Ascending aorta (tissue), 2 donors: ENCODE measurements around the gene HSFX3. TPM values are rescaled to one million over a fixed set of nuclear protein-coding genes. Genes with fewer than 3 reads are reported as not detected.

Experiments
- DNase-seq, 2 donors: peaks; one replicate each; pipeline ENCODE4 v3.0.0-alpha.2; 2019; ENCODE audit warnings: low spot score in 2 of 2
- H3K27ac ChIP-seq, 2 donors: fragments of 200-600 bp; sonication (generic); one replicate each; pipeline ENCODE4 v1.5.1; 2016 to 2017; ENCODE audit warnings: mild to moderate bottlenecking in 1 of 2
- H3K27me3 ChIP-seq: fragments of 200-600 bp; sonication (generic); one replicate; pipeline ENCODE4 v1.5.1; 2017
- H3K36me3 ChIP-seq, 2 donors: fragments of 200-600 bp; sonication (generic); one replicate each; pipeline ENCODE4 v1.5.1; 2016
- H3K4me1 ChIP-seq, 2 donors: fragments of 200-600 bp; sonication (generic); one replicate each; pipeline ENCODE4 v1.5.1; 2016 to 2017; ENCODE audit warnings: mild to moderate bottlenecking in 1 of 2
- H3K4me3 ChIP-seq, 2 donors: fragments of 200-600 bp; sonication (generic); one replicate each; pipeline ENCODE4 v1.5.1; 2016 to 2017; ENCODE audit warnings: mild to moderate bottlenecking in 1 of 2
- H3K9me3 ChIP-seq, 2 donors: fragments of 200-600 bp; sonication (generic); one replicate each; pipeline ENCODE4 v1.5.1; 2016
- intact Hi-C: fragments of 100-400 bp; cut with DNase I; formaldehyde crosslinking; loops from one replicate; pipeline ENCODE4 v1.15.1; 2023
- total RNA-seq: library from RNA; depleted of rRNA; stranded (reverse); fragments of >200 nt; gene quantifications from one replicate; pipeline ENCODE4 v1.1.0, GENCODE V29; 2016
- TF ChIP-seq, protein P1 (sequence below), 3 experiments: fragments of 200-600 bp in 2 of 3; fragments of 450-650 bp in 1 of 3; sonication (generic) in 2 of 3; IDR thresholded peaks; one replicate each; pipeline ENCODE4 v1.5.1; 2016 to 2019; ENCODE audit warnings: antibody characterized with exemption in 3 of 3, mild to moderate bottlenecking in 1 of 3, moderate library complexity in 1 of 3

Gene HSFX3
- total RNA-seq, 1 donor from 2014 or later: not detected

DNA sequence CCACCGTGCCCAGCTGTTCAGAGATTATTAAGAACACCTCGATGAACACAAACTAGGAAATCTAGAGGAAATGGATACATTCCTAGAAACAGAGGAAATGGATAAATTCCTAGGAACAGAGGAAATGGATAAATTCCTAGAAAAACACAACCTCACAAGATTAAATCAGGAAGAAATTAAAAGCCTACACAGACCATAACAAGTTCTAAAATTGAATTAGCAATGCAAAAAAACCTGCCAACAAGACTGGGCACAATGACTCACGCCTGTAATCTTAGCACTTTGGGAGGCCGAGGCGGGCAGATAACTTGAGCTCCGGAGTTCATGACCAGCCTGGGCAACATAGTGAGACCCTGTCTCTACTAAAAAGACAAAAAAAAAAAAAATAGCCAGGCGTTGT lies 31.5 kb downstream of the HSFX3 start:
- TF ChIP-seq, protein P1, sequence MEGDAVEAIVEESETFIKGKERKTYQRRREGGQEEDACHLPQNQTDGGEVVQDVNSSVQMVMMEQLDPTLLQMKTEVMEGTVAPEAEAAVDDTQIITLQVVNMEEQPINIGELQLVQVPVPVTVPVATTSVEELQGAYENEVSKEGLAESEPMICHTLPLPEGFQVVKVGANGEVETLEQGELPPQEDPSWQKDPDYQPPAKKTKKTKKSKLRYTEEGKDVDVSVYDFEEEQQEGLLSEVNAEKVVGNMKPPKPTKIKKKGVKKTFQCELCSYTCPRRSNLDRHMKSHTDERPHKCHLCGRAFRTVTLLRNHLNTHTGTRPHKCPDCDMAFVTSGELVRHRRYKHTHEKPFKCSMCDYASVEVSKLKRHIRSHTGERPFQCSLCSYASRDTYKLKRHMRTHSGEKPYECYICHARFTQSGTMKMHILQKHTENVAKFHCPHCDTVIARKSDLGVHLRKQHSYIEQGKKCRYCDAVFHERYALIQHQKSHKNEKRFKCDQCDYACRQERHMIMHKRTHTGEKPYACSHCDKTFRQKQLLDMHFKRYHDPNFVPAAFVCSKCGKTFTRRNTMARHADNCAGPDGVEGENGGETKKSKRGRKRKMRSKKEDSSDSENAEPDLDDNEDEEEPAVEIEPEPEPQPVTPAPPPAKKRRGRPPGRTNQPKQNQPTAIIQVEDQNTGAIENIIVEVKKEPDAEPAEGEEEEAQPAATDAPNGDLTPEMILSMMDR (IDR thresholded peaks at IDR 0.05): no peak
- no peaks in the 10 kb centered on the region for H3K27me3 ChIP-seq
- H3K27ac ChIP-seq: no peak overlapping the region
- H3K4me3 ChIP-seq: no peak overlapping the region
- no peaks in the 10 kb centered on the region for H3K9me3 ChIP-seq
- H3K36me3 ChIP-seq: no peaks in the 10 kb centered on the region
- no peak for DNase-seq
- H3K4me1 ChIP-seq: no peaks in the 10 kb centered on the region
- intact Hi-C loops: no loop called here

DNA sequence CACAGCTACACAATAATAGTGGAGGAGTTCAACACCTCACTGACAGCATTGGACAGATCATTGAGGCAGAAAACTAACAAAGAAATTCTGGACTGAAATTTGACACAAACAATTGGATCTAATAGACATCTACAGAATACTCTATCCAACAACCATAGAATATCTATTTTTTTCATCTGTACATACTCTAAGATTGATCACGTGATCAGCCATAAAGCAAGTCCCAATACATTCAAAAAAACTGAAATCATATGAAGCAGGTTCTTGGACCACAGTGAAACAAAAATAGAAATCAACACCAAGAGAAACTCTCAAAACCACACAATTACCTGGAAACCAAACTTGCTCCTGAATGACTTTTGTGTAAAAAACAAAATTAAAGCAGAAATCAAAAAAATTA lies 32.4 kb downstream of the HSFX3 start:
- intact Hi-C loops: no loop called here
- Histone ChIP-seq H3K27ac (no peak overlapping the region), H3K4me1 (no peaks in the 10 kb centered on the region), H3K36me3 (no peaks in the 10 kb centered on the region), H3K4me3 (no peak overlapping the region), H3K9me3 (no peaks in the 10 kb centered on the region), H3K27me3 (no peaks in the 10 kb centered on the region)
- no peak for DNase-seq
- TF ChIP-seq, protein P1 (IDR thresholded peaks at IDR 0.05): no peak

DNA sequence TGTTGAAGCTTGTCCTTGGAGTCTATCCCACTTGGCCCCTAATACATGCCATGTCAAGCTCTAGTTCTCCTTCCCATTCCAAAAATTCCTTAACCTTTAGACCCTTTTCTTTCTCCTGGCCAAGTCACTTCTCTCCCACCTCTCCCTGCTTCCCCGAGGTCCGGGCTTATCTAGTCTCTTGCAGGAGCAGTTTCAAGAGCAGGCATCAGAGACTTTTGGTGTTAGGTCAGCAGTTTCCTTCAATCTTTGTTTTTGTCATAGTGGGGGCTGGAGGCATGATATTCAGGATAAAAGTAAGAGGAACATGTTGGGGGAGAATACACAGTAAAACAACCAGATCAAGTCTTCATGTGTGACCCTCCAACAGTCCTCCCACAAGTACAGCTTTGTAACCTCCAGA lies 33.1 kb downstream of the HSFX3 start:
- H3K36me3 ChIP-seq: no peaks in the 10 kb centered on the region
- no peak overlapping the region for H3K4me3 ChIP-seq
- H3K27me3 ChIP-seq: no peaks in the 10 kb centered on the region
- DNase-seq: no peak
- intact Hi-C loops: no loop called here
- H3K4me1 ChIP-seq: no peaks in the 10 kb centered on the region
- H3K27ac ChIP-seq: no peak overlapping the region
- TF ChIP-seq, protein P1 (IDR thresholded peaks at IDR 0.05): no peak
- no peaks in the 10 kb centered on the region for H3K9me3 ChIP-seq

DNA sequence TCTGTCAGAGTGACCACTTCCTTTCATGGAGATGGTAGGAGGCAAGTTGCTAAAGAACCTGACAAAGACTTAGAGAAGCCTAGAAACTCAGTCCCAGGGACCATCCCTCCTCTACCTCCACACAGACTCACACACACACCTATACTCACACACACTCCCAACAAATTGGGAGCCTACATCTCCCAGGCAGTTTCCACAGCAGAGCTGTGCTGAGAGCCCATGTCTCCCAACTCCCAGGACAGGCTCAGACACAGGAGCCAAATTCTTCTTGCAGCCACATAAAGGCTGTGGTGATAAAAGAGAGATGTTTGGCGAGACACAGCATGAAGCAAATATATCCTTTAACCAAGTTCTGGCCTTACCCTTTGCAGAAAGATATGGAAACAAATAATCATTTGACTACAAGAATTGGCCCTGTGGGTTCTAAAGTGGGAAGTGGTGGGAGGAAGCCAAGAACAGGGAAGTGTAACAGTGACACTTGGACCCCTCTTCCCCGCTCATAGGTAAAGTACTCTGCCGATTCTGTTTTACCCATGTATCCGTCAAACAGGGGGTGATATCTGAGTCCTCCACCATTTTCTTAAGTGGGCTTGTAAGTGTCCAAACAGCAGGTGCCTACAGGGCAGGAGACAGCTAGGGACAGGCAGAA lies 33.6 kb downstream of the HSFX3 start:
- Histone ChIP-seq H3K27me3 (no peaks in the 10 kb centered on the region), H3K4me3 (no peak overlapping the region), H3K27ac (no peak overlapping the region), H3K4me1 (no peaks in the 10 kb centered on the region), H3K36me3 (no peaks in the 10 kb centered on the region), H3K9me3 (no peaks in the 10 kb centered on the region)
- intact Hi-C loops: no loop called here
- no peak for DNase-seq
- TF ChIP-seq, protein P1 (IDR thresholded peaks at IDR 0.05): no peak

DNA sequence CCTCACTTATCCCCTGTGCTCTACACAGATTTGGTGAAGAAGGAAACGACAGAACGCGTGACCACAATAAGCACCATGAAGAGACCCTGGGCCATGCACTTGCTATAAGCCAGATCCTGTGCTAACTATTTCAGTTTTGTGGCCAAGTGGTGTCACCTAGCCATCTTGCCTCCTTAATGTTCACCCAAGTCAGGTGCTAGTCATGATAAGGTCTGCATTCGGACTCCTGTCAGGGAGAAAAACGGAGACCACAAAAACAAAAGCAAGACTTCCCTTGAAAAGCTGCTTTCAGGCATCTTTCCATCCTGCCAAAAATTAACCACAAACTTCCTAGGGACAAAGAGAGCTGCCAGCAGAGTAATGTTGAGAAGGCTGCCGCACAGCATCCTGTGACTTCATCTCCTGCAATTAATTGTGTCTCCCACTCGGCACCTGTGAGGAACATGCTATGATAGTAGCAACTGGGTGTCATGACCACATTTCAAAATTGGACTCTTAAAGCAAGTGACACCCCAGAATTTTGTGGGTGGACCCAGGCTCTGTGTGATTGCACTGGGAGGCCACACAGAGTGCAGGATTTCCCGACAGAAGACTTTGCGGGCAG lies 35.8 kb downstream of the HSFX3 start:
- no peak overlapping the region for H3K27ac ChIP-seq
- no peaks in the 10 kb centered on the region for H3K9me3 ChIP-seq
- no peak for DNase-seq
- H3K36me3 ChIP-seq: no peaks in the 10 kb centered on the region
- no peaks in the 10 kb centered on the region for H3K4me1 ChIP-seq
- no peaks in the 10 kb centered on the region for H3K27me3 ChIP-seq
- intact Hi-C loops: no loop called here
- no peak overlapping the region for H3K4me3 ChIP-seq
- TF ChIP-seq, protein P1 (IDR thresholded peaks at IDR 0.05): no peak
